IPS-18c (cell line): Measurements from ENCODE around the gene FRMPD2.
"Not testable (repeated sequence)": the region's sequence is repeated elsewhere in the genome, so short reads cannot be mapped to it uniquely, and the experiment has no call there.

ENCODE experiments used
- H3K4me3 ChIP-seq: 2 replicates; pipeline ENCODE4 v1.7.0; 2013; ENCODE audit warnings: low read depth, mild to moderate bottlenecking, low read length, moderate library complexity; ENCODE audit not compliant: insufficient read depth
- H3K9me3 ChIP-seq: one replicate; pipeline ENCODE4 v1.6.1; 2013; ENCODE audit warnings: mild to moderate bottlenecking, low read length, moderate library complexity; ENCODE audit not compliant: control insufficient read depth, insufficient read depth

The FRMPD2 gene

DNA sequence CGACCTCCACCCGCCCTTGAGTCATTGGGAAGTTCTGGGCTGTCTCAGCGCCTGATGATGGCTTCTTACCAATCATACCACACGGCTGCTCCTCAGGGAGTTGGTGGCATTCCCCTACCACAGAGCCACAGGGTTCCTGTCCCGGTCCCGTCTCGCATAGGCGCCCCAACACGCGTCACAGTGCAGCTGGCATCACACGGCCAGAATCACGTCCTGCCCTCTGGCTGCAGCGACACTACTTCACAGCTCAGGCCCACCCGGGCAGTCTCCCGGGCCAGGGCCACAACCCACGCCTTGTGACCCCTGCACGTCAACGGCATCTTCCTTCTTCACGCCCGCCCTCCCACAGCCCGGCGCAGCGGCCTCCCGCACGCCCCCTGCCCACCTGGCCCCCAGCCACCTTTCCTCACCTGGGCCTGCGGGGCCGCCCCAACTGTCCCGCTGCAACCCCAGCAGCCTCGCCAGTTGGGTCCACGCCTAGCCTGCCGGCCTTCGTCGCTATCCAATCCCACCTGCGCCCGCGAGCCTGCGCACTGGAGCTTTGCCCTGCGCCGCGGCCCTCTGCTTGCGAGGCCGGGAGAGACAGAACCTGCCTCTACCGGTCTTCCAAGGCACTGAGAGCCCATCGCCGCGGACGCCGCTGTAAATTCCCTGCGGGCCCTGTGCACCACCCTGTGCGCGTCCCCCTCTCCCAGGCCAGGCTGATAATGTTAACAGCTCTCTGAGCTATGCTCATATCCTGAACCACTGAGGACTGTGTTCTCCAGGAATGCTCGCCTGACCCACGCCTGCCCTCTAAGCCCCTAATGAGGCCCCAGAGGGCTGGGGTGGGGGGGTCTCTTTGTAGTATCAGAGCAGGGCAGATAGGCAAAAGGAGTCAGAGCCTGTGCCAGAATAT is 134.3 kb downstream of the FRMPD2 start:
- not testable (repeated sequence) for H3K9me3 ChIP-seq, H3K4me3 ChIP-seq

DNA sequence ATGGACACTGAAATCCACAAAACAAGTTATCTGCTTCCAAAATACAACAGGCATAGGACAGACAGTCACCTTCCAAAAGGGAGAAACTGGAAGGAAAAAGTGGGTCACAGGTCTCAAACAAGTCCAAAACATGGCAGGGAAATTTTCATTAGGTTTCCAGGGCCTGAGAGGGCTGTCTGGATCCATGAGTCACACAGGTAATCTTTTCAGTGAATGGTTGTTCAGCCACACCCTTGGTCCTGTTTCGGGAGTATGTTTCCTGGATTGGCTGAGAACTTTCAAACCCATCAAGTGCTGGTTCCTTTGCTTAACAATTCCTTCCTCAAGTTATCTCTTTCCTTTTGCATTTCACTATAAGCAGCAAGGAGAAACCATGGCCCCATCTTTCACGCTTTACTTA is 145.5 kb downstream of the FRMPD2 start:
- H3K9me3 ChIP-seq, H3K4me3 ChIP-seq: not testable (repeated sequence)

DNA sequence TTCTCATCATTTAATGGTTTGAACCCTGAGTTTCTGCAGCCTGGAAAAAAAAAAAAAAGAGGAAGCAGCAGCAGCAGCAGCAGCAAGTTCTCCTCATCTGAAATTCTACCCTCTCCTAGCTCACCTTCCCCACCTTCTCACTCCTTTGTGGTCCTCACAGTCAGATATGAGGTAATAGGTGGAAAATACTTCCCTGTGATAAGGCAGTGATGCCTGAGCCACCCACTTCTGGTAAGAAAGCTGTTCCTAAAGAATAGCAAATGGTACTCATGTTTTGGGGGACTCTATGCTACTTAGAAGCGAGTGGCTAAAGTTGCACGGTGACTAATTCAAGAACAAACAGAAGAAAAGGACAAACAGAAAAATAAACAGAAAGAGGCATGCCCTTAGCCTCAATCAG is 148.2 kb downstream of the FRMPD2 start:
- not testable (repeated sequence) for H3K9me3 ChIP-seq, H3K4me3 ChIP-seq

DNA sequence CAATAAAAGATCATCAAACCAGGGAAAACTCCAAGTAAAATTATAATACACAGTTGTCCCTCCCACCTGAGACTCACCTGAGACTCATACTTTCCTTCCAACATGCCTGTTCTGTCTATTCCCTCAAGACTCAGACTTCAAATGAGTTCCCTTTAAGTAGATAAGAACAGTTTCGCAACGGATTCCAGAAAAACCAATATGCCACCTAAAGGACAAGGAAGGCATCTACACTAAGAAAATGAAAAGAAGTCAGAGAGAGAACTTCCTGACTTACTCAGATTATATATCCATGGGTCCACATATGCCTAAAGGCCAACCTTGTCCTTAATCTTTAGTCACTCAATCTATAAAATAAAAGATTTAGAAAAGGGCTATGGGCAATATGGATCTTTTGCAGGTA is 148.9 kb downstream of the FRMPD2 start:
- H3K9me3 ChIP-seq, H3K4me3 ChIP-seq: not testable (repeated sequence)

DNA sequence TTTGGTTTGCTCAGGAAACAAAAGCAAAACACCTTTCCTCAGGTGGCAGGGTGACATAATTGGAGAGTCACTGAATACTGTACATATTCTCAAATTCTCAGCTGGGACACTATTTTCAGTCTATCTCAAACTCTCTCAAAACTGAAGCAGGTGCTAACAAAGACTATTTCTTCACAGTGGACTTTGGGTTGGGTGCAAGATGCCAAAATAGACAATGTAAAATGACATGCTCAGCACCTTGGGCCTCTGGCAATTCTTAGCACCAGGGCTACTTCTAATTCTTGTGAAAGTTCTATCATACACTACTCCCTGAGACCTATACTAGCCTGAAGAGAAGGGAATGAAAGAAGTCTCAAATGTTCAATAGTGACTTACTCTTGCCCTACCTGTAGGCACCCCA is 151.9 kb downstream of the FRMPD2 start:
- not testable (repeated sequence) for H3K4me3 ChIP-seq, H3K9me3 ChIP-seq

DNA sequence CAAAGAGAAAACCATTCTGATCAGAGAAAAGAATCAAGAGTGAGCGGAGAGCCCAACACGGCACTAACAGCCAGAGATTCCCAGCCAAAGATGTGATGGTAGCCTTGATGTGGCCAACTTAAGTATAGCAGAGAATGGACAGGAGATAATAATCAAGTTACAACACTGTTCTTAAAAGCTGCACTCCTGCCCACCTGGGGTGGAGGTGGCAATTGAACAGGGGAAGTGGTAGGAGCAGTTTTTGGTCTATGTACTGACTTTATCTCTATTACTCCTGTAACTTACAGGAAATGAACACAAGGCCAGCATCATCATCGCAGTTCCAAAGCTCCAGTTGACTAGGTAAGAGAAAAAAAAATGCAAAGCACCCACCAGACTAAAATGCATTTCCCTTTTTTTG is 164.2 kb downstream of the FRMPD2 start:
- H3K4me3 ChIP-seq, H3K9me3 ChIP-seq: not testable (repeated sequence)
